HepG2 (cell line): ENCODE results near the gene NUDT14. TPM values are rescaled to one million over a fixed set of nuclear protein-coding genes. Genes with fewer than 3 reads are reported as not detected.

Source experiments
- ATAC-seq: fragments of 200-7000 bp; cut with Tn5 transposase; 3 replicates; pipeline ENCODE4 v1.9.1; 2020; ENCODE audit warnings: mild to moderate bottlenecking, moderate library complexity
- BruUV-seq: library from RNA; stranded (reverse); fragments of 400-500 nt; replicated peaks from 2 replicates; lab custom pipeline; 2021; lab: Mats Ljungman, UMichigan
- CTCF ChIA-PET: fragments of 300-600 bp; formaldehyde crosslinking; extraction: SDS; loops from one replicate; lab custom pipeline; 2021; ENCODE audit warnings: low total read pairs, inconsistent platforms, low intra/inter-chr PET ratio; lab: Yijun Ruan, JAX
- POLR2A ChIA-PET: fragments of 350-600 bp; sonication (Branson Sonifier 250); formaldehyde crosslinking; loops from one replicate; lab custom pipeline; 2020; ENCODE audit warnings: antibody characterized with exemption, inconsistent platforms; lab: Yijun Ruan, JAX
- DNase-seq: peaks from one replicate; pipeline ENCODE4 v3.0.0-alpha.2; 2015; ENCODE audit warnings: low spot score
- FAIRE-seq: peaks from 3 replicates; lab custom pipeline; 2011; peaks lifted over from hg19 to GRCh38; lab: Jason Lieb, UNC
- H2AFZ ChIP-seq: one replicate; pipeline ENCODE4 v1.6.1; 2011; ENCODE audit warnings: low read length, inconsistent platforms
- H3K27ac ChIP-seq: fragments of 300-600 bp; 3 replicates; pipeline ENCODE4 v1.8.0; 2011; ENCODE audit warnings: mixed run types, mild to moderate bottlenecking, mixed read lengths, low read length, inconsistent platforms; ENCODE audit not compliant: insufficient read depth; ENCODE audit errors: extremely low read length
- H3K27me3 ChIP-seq, 2 experiments: fragments of 200-600 bp in 1 of 2; 2 replicates in 1 of 2; 3 replicates in 1 of 2; pipeline versions ENCODE4 v1.6.0 to v1.8.0; 2011; ENCODE audit warnings: low read length in 2 of 2, mild to moderate bottlenecking in 2 of 2, moderate library complexity in 2 of 2, inconsistent platforms in 1 of 2; ENCODE audit not compliant: insufficient read depth in 2 of 2, control insufficient read depth in 1 of 2
- H3K36me3 ChIP-seq, 2 experiments: fragments of 200-600 bp in 1 of 2; replicated peaks in 1 of 2; 2 replicates in 1 of 2; 3 replicates in 1 of 2; pipeline versions ENCODE4 v1.5.1 to v1.8.0; 2011; ENCODE audit warnings: low read length in 2 of 2, inconsistent platforms in 1 of 2; ENCODE audit not compliant: insufficient read depth in 2 of 2, control insufficient read depth in 1 of 2
- H3K4me1 ChIP-seq: 2 replicates; pipeline ENCODE4 v1.5.1; 2012; ENCODE audit warnings: low read length, inconsistent platforms; ENCODE audit not compliant: insufficient read depth
- H3K4me2 ChIP-seq: 2 replicates; pipeline ENCODE4 v1.6.0; 2011; ENCODE audit warnings: low read depth, low read length, inconsistent platforms
- H3K4me3 ChIP-seq, 3 experiments: fragments of 200-600 bp in 1 of 3; sonication (generic), shearing (Covaris generic) in 1 of 3; replicated peaks in 1 of 3; 2 replicates each; pipeline ENCODE4 v1.5.1; 2011 to 2016; ENCODE audit warnings: low read length in 3 of 3, inconsistent platforms in 2 of 3, low read depth in 2 of 3, mild to moderate bottlenecking in 2 of 3, control low read depth in 1 of 3, mixed read lengths in 1 of 3; ENCODE audit not compliant: insufficient read depth in 1 of 3
- H3K79me2 ChIP-seq: one replicate; pipeline ENCODE4 v1.6.1; 2011; ENCODE audit warnings: low read length, inconsistent platforms; ENCODE audit not compliant: insufficient read depth
- H3K9ac ChIP-seq: 2 replicates; pipeline ENCODE4 v1.6.0; 2011; ENCODE audit warnings: mild to moderate bottlenecking, low read depth, low read length, inconsistent platforms; ENCODE audit not compliant: insufficient read depth
- H3K9me3 ChIP-seq: 2 replicates; pipeline ENCODE4 v1.5.1; 2012; ENCODE audit warnings: mild to moderate bottlenecking, low read length
- H4K20me1 ChIP-seq: 2 replicates; pipeline ENCODE4 v1.6.0; 2011; ENCODE audit warnings: inconsistent platforms, mild to moderate bottlenecking, low read length, moderate library complexity; ENCODE audit not compliant: insufficient read depth
- E2F1 ChIP-seq: sonication (generic); formaldehyde crosslinking; IDR thresholded peaks from 2 replicates; pipeline ENCODE4 v1.5.0; 2020; ENCODE audit warnings: missing genetic modification reagents
- E2F5 ChIP-seq: sonication (generic); formaldehyde crosslinking; conservative IDR thresholded peaks from 2 replicates; pipeline ENCODE4 v1.4.0; 2020; ENCODE audit warnings: missing genetic modification reagents
- FOXC1 ChIP-seq: sonication (generic); formaldehyde crosslinking; IDR thresholded peaks from 2 replicates; pipeline ENCODE4 v1.8.0; 2022; ENCODE audit warnings: mild to moderate bottlenecking, missing genetic modification reagents, borderline replicate concordance
- HOXA3 ChIP-seq: sonication (generic); formaldehyde crosslinking; IDR thresholded peaks from 2 replicates; pipeline ENCODE4 v1.5.0; 2020; ENCODE audit warnings: missing genetic modification reagents
- KDM2A ChIP-seq: sonication (generic); formaldehyde crosslinking; IDR thresholded peaks from 2 replicates; pipeline ENCODE4 v1.4.0; 2020; ENCODE audit warnings: low read depth, missing genetic modification reagents, borderline replicate concordance
- PHB2 ChIP-seq: fragments of 450-650 bp; IDR thresholded peaks from 2 replicates; pipeline ENCODE4 v1.6.1; 2018; ENCODE audit not compliant: partially characterized antibody
- POLR2AphosphoS5 ChIP-seq: IDR thresholded peaks from 2 replicates; pipeline ENCODE4 v1.6.1; 2012; ENCODE audit warnings: low read depth, low read length
- SP4 ChIP-seq: sonication (generic); formaldehyde crosslinking; IDR thresholded peaks from 2 replicates; pipeline ENCODE4 v1.8.1; 2023; ENCODE audit warnings: mild to moderate bottlenecking, missing genetic modification reagents
- ZBTB25 ChIP-seq: IDR thresholded peaks from 2 replicates; pipeline ENCODE4 v1.6.1; 2018; ENCODE audit warnings: missing genetic modification reagents
- ZNF329 ChIP-seq: sonication (generic); formaldehyde crosslinking; IDR thresholded peaks from 2 replicates; pipeline ENCODE4 v1.9.0; 2021; ENCODE audit warnings: low read depth, mild to moderate bottlenecking, missing genetic modification reagents
- ZNF430 ChIP-seq: sonication (generic); formaldehyde crosslinking; IDR thresholded peaks from 2 replicates; pipeline ENCODE4 v1.9.0; 2021; ENCODE audit warnings: mild to moderate bottlenecking, missing genetic modification reagents
- ZNF720 ChIP-seq: sonication (generic); formaldehyde crosslinking; IDR thresholded peaks from 2 replicates; pipeline ENCODE4 v1.4.0; 2020; ENCODE audit warnings: missing genetic modification reagents
- ZNF788 ChIP-seq: sonication (generic); formaldehyde crosslinking; IDR thresholded peaks from 2 replicates; pipeline ENCODE4 v1.5.0; 2020; ENCODE audit warnings: mild to moderate bottlenecking, missing genetic modification reagents, borderline replicate concordance
- WGBS: methylation state at CpG from one replicate; pipeline ENCODE4 v1.1.6; 2017; ENCODE audit warnings: low lambda C conversion rate; 5-methylcytosine and 5-hydroxymethylcytosine counted together
- in situ Hi-C: cut with HindIII; loops from 2 replicates; pipeline ENCODE4 v1.10.0; 2017; ENCODE audit warnings: low pct_unique_long_range_greater_than_20kb; ENCODE audit not compliant: extremely low pct_ligation_motif_present
- intact Hi-C: fragments of 100-400 bp; cut with micrococcal nuclease; formaldehyde crosslinking; loops from one replicate; pipeline ENCODE4 v1.10.0; 2022; ENCODE audit not compliant: unreplicated experiment
- polyA plus RNA-seq, 8 experiments: library from polyadenylated mRNA; depleted of rRNA in 3 of 8; stranded (reverse) in 7 of 8; unstranded in 1 of 8; fragments of >200 nt; fragmentation: Illumina TruSeq in 4 of 8; extraction: Trizol in 4 of 8; gene quantifications; 2 replicates each; pipeline versions ENCODE4 v1.2.1 to v1.2.3, GENCODE V29; 2011 to 2016; ENCODE audit warnings: low read depth in 4 of 8, missing spikeins in 1 of 8, mixed read lengths in 1 of 8; ENCODE audit not compliant: insufficient read depth in 1 of 8
- total RNA-seq, 5 experiments: library from RNA; depleted of rRNA; stranded (reverse); fragments of >200 nt; fragmentation: Illumina TruSeq; extraction: Trizol; gene quantifications; 2 replicates each; pipeline ENCODE4 v1.2.3, GENCODE V29; 2016; ENCODE audit warnings: low read depth in 1 of 5
- TF ChIP-seq, protein P1 (sequence below): sonication (generic); formaldehyde crosslinking; IDR thresholded peaks from 2 replicates; pipeline ENCODE4 v1.4.0; 2020; ENCODE audit warnings: missing genetic modification reagents, mild to moderate bottlenecking, borderline replicate concordance
- TF ChIP-seq, protein P2 (sequence below): sonication (generic); formaldehyde crosslinking; IDR thresholded peaks from 2 replicates; pipeline ENCODE4 v1.5.1; 2020; ENCODE audit warnings: mild to moderate bottlenecking, moderate library complexity, missing genetic modification reagents

The NUDT14 gene
- total and polyA plus RNA-seq, 2 of the 13 experiments (the other 11 are each of a cell fraction or from before 2014, with no cell fraction given) = 5.8 to 6.1 TPM

- TF ChIP-seq, protein P1, sequence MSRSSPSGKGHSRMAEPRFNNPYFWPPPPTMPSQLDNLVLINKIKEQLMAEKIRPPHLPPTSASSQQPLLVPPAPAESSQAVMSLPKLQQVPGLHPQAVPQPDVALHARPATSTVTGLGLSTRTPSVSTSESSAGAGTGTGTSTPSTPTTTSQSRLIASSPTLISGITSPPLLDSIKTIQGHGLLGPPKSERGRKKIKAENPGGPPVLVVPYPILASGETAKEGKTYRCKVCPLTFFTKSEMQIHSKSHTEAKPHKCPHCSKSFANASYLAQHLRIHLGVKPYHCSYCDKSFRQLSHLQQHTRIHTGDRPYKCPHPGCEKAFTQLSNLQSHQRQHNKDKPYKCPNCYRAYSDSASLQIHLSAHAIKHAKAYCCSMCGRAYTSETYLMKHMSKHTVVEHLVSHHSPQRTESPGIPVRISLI = no peak
- TF ChIP-seq ZNF788 (CRISPR knock-in tag) (no peak), PHB2 (no peak), FOXC1 (CRISPR knock-in tag) (no peak), SP4 (CRISPR knock-in tag) (no peak), KDM2A (CRISPR knock-in tag) (no peak), ZNF430 (CRISPR knock-in tag) (no peak), E2F1 (no peak)
- TF ChIP-seq, protein P2, sequence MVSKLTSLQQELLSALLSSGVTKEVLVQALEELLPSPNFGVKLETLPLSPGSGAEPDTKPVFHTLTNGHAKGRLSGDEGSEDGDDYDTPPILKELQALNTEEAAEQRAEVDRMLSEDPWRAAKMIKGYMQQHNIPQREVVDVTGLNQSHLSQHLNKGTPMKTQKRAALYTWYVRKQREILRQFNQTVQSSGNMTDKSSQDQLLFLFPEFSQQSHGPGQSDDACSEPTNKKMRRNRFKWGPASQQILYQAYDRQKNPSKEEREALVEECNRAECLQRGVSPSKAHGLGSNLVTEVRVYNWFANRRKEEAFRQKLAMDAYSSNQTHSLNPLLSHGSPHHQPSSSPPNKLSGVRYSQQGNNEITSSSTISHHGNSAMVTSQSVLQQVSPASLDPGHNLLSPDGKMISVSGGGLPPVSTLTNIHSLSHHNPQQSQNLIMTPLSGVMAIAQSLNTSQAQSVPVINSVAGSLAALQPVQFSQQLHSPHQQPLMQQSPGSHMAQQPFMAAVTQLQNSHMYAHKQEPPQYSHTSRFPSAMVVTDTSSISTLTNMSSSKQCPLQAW (CRISPR knock-in tag) = no peak
These were observed 28.0 kb upstream of the NUDT14 start (continued) for GRCh38 chr14:105209091-105209490.

DNA sequence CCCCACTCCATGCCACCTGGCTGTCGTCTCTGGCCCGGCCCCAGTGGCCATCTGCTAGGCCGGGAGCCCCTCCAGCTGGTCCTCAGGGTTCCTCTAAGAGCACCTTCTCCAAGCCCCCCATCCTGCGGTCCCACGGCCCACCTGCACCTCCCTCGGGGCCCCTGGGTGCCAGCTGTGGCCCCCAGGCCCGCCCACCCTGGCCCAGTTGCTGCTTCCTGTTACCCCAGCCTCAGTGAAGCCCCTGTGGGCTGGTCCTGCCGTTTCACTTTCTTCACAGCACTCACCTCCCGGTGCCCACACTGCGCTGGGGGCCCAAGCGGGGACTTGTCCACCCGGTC is 27.6 kb upstream of the NUDT14 start:
- Histone ChIP-seq H4K20me1 (no peaks in the 10 kb centered on the region; the same call in 1 of the 2 replicates), H3K36me3 (peaks cover 6 to 8% of the 10 kb centered on the region in 2 experiments; a peak in 3 of 5 replicates), H3K4me1 (peaks cover 7% of the 10 kb centered on the region; the same call in 1 of the 2 replicates), H3K9ac (no peak overlapping the region), H3K4me2 (no peak overlapping the region), H3K4me3 (no peak overlapping the region), H3K27ac (no peak overlapping the region), H3K9me3 (no peaks in the 10 kb centered on the region), H3K79me2 (no peaks in the 10 kb centered on the region), H2AFZ (no peak overlapping the region), H3K27me3 (no peaks in the 10 kb centered on the region; a peak in 2 of 5 replicates)
- DNase-seq = no peak
- in situ Hi-C loops = no loop called here
- WGBS = 63% methylated on average over 4 of the region's 12 CpGs
- intact Hi-C loops = no loop called here
- CTCF ChIA-PET = no interaction called here
- no peak for FAIRE-seq
- ATAC-seq = no peak
- POLR2A ChIA-PET = no interaction called here
- no peak for TF ChIP-seq ZBTB25 (CRISPR knock-in tag)
- TF ChIP-seq ZNF720 (CRISPR knock-in tag) = no peak
- TF ChIP-seq HOXA3 (CRISPR knock-in tag) = no peak
- TF ChIP-seq E2F5 (CRISPR knock-in tag) = no peak
- TF ChIP-seq POLR2AphosphoS5 = no peak
- no peak for TF ChIP-seq ZNF329 (CRISPR knock-in tag)
- no TSS peak for BruUV-seq
